NCI-H2227 (cell line): ENCODE measurements around the gene OXCT1.
A peak's percentile ranks its signal among the peaks of the same experiment; 100 is the strongest.
"Not testable (repeated sequence)": the region's sequence is repeated elsewhere in the genome, so short reads cannot be mapped to it uniquely, and the experiment has no call there.

Experiments used
- DNase-seq: peaks from one replicate; lab custom pipeline; 2025; ENCODE audit not compliant: unreplicated experiment; lab: John Stamatoyannopoulos, UW

Gene OXCT1

DNA sequence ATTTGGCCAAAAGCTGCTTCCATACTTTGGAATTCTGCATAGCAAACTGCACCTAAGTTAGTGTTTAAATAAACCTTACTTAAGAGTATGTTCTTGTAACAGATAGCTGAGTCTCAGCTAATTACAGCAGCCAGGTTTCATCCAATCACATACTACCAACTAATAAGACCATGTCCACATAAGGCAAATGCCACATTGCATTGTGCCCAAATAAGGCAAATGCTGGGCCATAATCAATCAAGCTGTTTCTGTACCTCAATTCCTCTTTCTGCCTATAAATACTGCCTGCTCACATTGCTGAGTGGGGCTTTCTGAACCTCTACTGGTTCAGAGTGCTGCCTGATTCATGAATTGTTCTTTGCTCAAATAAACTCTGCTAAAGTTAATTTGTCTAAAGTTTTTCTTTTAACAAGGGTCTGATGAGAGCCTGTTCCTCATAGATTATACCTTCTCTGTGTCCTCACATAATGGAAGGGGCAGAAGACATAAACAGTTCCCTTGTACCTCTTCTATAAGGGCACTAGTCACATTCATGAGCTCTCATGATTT lies 4.4 kb upstream of the OXCT1 start:
- DNase-seq, result no peak

- DNase-seq, result no peak
Observed at GRCh38 chr5:41871852-41872251, 1.6 kb upstream of the OXCT1 start.

DNA sequence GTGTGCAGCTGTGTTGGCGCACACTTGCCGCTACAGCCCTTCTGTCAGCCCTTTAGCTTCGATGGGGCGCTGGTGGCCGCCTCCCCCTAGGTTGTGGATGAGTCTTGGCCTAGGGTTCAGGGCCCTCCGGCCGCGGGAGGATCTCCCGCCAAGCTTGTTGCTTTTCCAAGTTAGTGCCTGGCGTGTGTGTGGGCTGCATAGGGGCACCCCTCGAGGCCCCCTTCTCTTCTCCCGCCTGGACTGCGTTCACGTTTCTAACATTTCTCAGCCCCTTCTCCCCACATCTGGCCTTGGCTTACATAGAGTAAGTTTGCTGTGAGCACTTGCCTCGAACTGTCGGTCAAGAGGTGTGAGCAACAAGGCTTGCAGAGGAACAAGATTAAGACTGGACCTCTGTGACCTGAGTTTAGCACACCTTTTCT lies 413 bp upstream of the OXCT1 start:
- peak; percentile 53 for DNase-seq

GRCh38 chr5:41869151-41869723 lies 988 bp downstream of the OXCT1 start:
- peak; percentile 63 for DNase-seq

DNA sequence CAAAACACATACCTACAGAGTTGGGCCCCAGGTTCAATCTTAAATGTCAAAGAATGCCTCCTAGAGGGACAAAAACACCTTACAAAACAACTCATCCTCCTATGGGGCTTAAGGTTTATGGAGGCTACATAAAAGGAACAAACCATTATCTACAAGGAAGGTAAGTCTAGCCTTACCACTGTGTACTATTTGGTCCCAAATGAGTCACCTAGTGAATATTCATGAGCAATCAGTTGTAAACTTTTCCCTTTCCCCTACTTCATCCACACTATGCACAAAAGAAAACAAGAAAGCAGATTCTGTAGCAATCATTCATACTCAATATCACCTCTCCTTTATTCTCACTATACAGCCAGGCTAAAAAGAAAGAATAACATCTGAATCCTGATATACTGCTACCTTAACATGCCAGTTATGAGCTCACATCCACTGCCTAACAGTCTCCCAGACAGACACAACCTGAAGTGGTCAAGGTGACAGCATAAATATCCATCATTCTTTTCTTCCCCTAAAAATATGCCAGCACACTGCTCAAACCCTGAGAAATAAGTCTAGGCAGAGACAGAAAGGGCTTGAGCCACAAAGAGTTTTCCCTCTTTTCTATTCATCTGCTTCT lies 6.2 kb downstream of the OXCT1 start:
- DNase-seq, result no peak

DNA sequence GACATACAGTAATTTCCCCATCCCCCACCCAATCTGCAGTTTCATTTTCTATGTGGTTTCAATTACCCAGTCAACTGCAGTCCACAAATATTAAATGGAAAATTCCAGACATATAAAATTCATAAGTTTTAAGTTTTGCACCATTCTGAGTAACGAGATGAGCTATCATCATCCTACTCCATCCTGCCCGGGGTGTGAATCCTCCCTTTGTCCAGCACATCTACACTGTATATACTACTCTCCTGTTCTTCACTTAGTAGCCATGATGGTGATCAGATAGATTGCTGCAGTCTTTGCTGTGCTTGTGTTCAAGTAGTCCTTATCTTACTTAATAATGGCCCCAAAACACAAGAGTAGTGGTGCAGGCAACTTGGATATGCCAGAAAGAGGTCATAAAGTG lies 11.3 kb downstream of the OXCT1 start:
- DNase-seq, result no peak

- no peak for DNase-seq
Observed at GRCh38 chr5:41857989-41858388, 12.2 kb downstream of the OXCT1 start.

- peak; percentile 87 for DNase-seq
Observed at GRCh38 chr5:41856644-41857491, 13.4 kb downstream of the OXCT1 start.

GRCh38 chr5:41852293-41852692 lies 17.9 kb downstream of the OXCT1 start:
- no peak for DNase-seq

- no peak for DNase-seq
Observed at GRCh38 chr5:41851116-41851515, 19.1 kb downstream of the OXCT1 start.

DNA sequence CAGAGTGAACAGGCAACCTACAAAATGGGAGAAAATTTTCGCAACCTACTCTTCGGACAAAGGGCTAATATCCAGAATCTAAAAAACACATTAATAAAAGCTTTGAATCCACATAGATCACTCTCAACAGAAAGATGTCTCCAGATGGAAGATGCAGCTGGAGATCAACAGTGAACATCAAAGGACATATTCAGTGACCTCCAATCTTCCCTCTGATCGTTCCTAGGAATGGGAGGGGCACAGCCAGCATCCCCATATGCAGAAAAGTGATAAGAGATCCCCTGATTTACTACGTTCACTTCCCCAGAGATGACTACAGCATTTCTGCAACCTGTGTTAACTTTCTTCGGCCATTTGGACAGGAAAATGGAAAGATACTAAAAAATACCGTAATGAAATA lies 21.2 kb downstream of the OXCT1 start:
- no peak for DNase-seq

GRCh38 chr5:41845751-41846150 lies 24.5 kb downstream of the OXCT1 start:
- DNase-seq, result not testable (repeated sequence)

GRCh38 chr5:41844502-41844901 lies 25.7 kb downstream of the OXCT1 start:
- no peak for DNase-seq

DNA sequence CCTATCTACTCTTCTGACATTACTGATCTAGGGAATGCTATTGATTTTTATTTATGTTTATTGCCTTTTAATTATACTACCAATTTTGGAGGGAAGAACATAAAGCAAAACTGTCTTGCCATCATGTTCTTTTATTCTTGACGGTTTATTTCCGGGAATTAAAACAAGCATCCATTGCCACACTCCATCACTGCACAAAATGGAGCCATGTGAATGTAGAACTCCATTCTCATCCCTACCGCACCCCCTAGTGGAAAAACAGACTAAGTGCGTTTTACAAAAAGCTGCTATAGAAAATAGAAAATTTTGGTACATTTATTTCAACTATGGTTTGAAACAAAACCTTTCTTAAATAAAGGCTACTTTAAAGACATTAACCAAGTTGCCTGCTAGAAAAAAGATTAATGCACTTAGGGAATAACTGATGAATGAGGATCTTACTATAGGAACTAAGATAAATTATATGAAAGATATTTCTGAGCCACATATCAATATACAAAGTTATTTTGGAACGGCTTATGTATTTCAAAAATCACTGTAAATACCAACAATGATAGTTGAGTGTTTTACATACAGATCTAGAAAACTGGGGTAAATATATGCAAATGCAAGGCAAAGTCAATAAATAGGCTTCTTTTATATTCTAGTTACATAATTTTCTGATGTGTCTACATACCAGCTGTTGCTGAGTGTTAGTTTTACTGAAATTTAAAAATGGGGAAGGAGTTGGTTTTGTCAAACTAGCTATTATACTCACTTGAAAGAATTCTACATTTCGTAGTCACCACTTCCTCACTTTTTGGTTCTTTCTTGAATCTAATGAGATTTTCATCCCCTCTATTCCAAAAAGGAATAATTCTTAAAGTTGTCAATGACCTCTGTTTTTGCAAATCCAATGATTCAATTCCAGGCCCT lies 26.5 kb downstream of the OXCT1 start:
- peak; percentile 85 for DNase-seq

DNA sequence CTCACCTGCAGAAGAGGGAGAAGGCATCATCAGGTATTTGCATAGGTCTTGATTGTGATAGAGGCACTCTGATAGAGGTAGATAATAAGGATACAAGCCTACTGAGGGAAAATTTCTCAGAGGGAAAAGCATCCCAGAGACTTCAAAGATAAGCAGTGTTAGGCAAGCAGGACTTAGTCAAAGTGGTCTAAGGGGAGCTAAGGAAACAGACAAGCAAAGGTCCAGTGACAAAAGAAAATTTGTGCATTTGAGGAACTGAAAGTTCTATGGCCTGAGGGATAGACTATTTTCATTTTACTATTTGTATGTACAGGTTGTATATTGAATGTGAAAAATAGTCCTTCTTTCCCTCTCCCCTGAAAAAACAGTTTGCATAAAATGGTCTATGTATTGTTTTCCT lies 27.4 kb downstream of the OXCT1 start:
- DNase-seq, result no peak

DNA sequence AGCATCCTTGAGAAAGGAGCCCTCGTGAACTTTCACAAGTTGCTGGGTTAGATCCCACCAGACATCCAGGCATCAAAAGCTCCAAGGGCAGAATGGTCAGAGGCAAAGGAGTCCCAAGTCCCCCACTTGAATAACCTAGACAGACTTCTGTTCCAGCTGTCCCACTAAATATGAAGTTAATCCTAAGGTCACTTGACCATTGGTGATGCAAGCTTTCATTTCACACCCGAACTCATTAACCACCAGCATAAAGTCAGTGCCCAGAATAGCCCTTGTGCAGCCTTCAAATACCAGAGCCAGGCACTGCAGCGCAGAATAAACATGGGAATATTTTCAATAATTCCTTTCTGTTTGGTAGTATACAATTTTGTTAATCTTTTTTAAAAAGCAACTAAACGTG lies 28.9 kb downstream of the OXCT1 start:
- no peak for DNase-seq

- no peak for DNase-seq
Observed at GRCh38 chr5:41840251-41840650, 30.0 kb downstream of the OXCT1 start.

GRCh38 chr5:41837793-41838192 lies 32.4 kb downstream of the OXCT1 start:
- no peak for DNase-seq

DNA sequence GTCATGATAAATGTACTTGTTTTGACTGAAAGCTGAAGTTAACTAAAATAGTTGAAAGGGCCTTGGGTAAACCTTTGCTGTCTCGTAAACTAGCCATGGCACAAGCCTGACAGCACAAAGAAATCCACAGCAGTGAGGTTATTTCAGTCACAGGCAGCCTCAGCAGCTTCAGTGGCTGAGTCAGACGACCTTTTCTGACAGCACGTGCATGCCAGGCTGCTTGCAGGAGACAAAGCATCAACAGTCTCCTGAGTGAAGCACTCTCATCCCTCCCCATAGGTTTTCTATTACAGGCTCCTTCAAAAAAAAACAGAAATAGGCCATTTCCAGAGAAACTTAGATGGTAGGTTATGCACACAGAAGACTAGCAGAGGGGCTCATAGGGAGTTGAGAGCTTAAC lies 34.6 kb downstream of the OXCT1 start:
- peak; percentile 74 for DNase-seq

- DNase-seq, result no peak
Observed at GRCh38 chr5:41834506-41834905, 35.7 kb downstream of the OXCT1 start.

DNA sequence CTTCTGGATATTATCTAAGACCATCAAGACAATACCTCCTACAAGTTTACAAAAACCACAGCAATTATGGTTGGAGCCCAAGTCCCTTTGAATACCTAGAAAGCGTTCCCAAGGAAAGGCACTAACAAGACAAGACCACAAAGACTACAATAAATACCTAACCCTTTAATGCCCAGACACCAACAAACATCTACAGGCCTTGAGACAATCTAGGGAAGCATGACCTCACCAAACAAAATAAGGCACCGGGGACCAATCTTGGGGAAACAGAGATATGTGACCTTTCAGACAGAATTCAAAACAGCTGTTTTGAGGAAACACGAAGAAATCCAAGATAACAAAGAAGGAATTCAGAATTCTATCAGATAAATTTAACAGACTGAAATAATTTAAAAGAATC lies 37.8 kb downstream of the OXCT1 start:
- no peak for DNase-seq
